ENCODE data around the gene NFX1.

The NFX1 gene

DNA sequence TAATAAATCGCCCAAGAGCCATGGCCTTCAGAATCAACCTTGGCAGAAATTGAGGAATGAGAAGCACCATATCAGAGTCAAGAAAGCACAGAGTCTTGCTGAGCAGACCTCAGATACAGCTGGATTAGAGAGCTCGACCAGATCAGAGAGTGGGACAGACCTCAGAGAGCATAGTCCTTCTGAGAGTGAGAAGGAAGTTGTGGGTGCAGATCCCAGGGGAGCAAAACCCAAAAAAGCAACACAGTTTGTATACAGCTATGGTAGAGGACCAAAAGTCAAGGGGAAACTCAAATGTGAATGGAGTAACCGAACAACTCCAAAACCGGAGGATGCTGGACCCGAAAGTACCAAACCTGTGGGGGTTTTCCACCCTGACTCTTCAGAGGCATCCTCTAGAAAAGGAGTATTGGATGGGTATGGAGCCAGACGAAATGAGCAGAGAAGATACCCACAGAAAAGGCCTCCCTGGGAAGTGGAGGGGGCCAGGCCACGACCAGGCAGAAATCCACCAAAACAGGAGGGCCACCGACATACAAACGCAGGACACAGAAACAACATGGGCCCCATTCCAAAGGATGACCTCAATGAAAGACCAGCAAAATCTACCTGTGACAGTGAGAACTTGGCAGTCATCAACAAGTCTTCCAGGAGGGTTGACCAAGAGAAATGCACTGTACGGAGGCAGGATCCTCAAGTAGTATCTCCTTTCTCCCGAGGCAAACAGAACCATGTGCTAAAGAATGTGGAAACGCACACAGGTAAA lies 4.5 kb downstream of the NFX1 start:
- POLR2A ChIA-PET: no interaction called here
- CTCF ChIA-PET: no interaction called here
- no peak for DNase-seq (ENCODE audit: extremely low spot score)
- TF ChIP-seq CTCF (IDR thresholded peaks at IDR 0.05; ENCODE audit: control extremely low read depth, extremely low read depth, low read depth, missing control alignments): no peak

- POLR2A ChIA-PET: no interaction called here
- TF ChIP-seq CTCF (IDR thresholded peaks at IDR 0.05; ENCODE audit: control extremely low read depth, extremely low read depth, low read depth, missing control alignments): no peak
- CTCF ChIA-PET: interaction anchor here (1.2 to 2.3 kb wide), 4 partner anchors 8 to 13 kb away, joined by 3 to 19 read pairs (median 6); no protein-coding TSS in a partner anchor
- peak; percentile 62 for DNase-seq (ENCODE audit: extremely low spot score)
Measured at GRCh38 chr9:33295571-33295970, 5.3 kb downstream of the NFX1 start.

DNA sequence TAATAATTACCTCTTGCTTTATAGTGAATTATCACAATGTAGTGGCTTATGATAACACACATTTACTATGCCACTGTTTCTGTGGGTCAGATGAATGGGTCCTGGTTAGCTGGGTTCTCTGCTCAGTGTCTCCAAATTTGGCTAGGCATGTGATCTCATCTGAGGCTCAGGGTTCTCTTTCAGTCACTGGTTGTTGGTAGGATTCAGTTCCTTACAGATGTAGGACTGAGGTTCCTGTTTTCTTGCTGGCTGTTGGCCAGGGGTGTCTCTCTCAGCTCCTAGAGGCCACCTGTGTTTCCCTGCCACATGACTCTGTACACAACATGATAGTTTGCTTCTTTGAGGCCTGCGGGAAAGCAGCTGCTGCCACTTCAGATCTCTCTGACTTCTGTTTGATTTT lies 7.1 kb downstream of the NFX1 start:
- POLR2A ChIA-PET: interaction anchor here (1.8 kb wide), 1 partner anchor 273 kb away, joined by 5 read pairs; the partner anchor contains the start of gene DNAJA1
- peak; percentile 55 for DNase-seq (ENCODE audit: extremely low spot score)
- CTCF ChIA-PET: interaction anchor here (1.2 to 2.3 kb wide), 8 partner anchors 8 to 918 kb away, joined by 3 to 19 read pairs (median 6); no protein-coding TSS in a partner anchor
- no peak for TF ChIP-seq CTCF (IDR thresholded peaks at IDR 0.05; ENCODE audit: control extremely low read depth, extremely low read depth, low read depth, missing control alignments)

- CTCF ChIA-PET: interaction anchor here (1.7 to 5.1 kb wide), 2 partner anchors 11 to 20 kb away, joined by 5 to 17 read pairs; partner anchors contain the start of gene NFX1
- POLR2A ChIA-PET: interaction anchor here (0.5 kb wide), 1 partner anchor 15 kb away, joined by 3 read pairs; no protein-coding TSS in a partner anchor
- DNase-seq (ENCODE audit: extremely low spot score): no peak
Measured at GRCh38 chr9:33300546-33300945, 10.2 kb downstream of the NFX1 start.

DNA sequence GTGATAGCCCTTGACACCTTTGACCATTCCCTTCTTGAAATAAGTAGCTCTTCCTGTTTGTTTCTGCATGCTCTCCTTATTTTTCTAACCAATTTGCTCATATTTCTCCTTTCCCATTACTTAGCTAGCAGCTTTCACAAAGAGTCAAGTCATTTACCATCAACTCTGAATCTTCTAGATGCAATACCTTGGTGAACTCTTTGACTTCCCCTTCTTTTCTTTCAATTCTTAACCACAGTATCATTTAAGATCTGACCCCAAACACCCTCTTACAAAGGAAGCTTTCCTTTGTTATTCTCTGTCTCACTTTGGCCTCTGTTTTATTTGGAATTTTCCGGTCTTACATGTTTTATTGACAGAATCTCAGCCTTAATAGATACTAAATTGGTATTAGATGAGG lies 14.0 kb downstream of the NFX1 start:
- DNase-seq (ENCODE audit: extremely low spot score): peak; percentile 25
- ChIA-PET POLR2A (interaction anchor here (0.9 kb wide), 1 partner anchor 16 kb away, joined by 3 read pairs; no protein-coding TSS in a partner anchor), CTCF (interaction anchor here (0.8 to 5.1 kb wide), 6 partner anchors 12 to 40 kb away, joined by 3 to 17 read pairs (median 6); partner anchors contain the start of genes BAG1 and CHMP5)
- TF ChIP-seq CTCF (IDR thresholded peaks at IDR 0.05; ENCODE audit: control extremely low read depth, extremely low read depth, low read depth, missing control alignments): no peak

More at GRCh38 chr9:33300546-33300945, 10.2 kb downstream of the NFX1 start:
- no peak for TF ChIP-seq CTCF (IDR thresholded peaks at IDR 0.05; ENCODE audit: control extremely low read depth, extremely low read depth, low read depth, missing control alignments)

DNA sequence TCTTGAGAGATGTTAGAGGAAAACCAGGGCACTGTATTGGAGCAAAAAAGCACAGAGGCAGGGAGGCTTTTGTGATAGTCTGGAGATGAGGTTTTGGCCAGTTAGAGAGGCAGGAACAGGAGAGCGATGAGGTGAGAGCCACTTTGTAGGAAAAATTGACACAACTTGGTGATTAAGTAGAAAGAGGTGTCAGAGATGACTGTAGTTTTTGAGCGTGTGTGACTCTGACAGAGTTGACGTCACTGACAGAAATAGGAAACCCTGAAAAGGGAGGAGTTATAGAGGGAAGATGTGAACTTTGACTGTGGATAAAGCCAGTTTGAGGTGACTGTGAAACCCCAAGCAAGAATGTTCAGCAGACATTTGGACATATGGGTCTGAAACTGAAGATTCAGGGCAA lies 15.7 kb downstream of the NFX1 start:
- DNase-seq (ENCODE audit: extremely low spot score): no peak
- POLR2A ChIA-PET: no interaction called here
- TF ChIP-seq CTCF (IDR thresholded peaks at IDR 0.05; ENCODE audit: control extremely low read depth, extremely low read depth, low read depth, missing control alignments): no peak
- CTCF ChIA-PET: interaction anchor here (1.5 kb wide), 1 partner anchor 9 kb away, joined by 6 read pairs; no protein-coding TSS in a partner anchor
